Uterus (tissue), 4 donors: ENCODE data around the gene TCN2. TPM values are rescaled to one million over a fixed set of nuclear protein-coding genes. Genes with fewer than 3 reads are reported as not detected.

Experiments used
- DNase-seq, 2 donors: peaks; one replicate each; pipeline ENCODE4 v3.0.0-alpha.2; 2019 to 2020
- H3K27ac ChIP-seq, 2 donors: fragments of 200-600 bp; sonication (generic); 1 replicate in 1 of 2; 2 replicates in 1 of 2; pipeline ENCODE4 v1.5.1; 2016 to 2018
- H3K27me3 ChIP-seq, 2 donors: fragments of 200-600 bp; sonication (generic); one replicate each; pipeline ENCODE4 v1.5.1; 2018 to 2019; ENCODE audit warnings: control low read depth in 1 of 2
- H3K36me3 ChIP-seq, 2 donors: fragments of 200-600 bp; sonication (generic); one replicate each; pipeline ENCODE4 v1.5.1; 2019; ENCODE audit warnings: control low read depth in 1 of 2
- H3K4me1 ChIP-seq, 2 donors: fragments of 200-600 bp; sonication (generic); one replicate each; pipeline ENCODE4 v1.5.1; 2018 to 2019; ENCODE audit warnings: control low read depth in 1 of 2
- H3K4me3 ChIP-seq, 2 donors: fragments of 200-600 bp; sonication (generic); 1 replicate in 1 of 2; 2 replicates in 1 of 2; pipeline ENCODE4 v1.5.1; 2018 to 2019; ENCODE audit warnings: mild to moderate bottlenecking in 1 of 2
- H3K9me3 ChIP-seq, 2 donors: fragments of 200-600 bp; sonication (generic); one replicate each; pipeline ENCODE4 v1.5.1; 2019; ENCODE audit warnings: control low read depth in 1 of 2
- POLR2A ChIP-seq, 2 donors: fragments of 450-650 bp; IDR thresholded peaks; one replicate each; pipeline ENCODE4 v1.6.1; 2016; ENCODE audit warnings: antibody characterized with exemption in 2 of 2, mild to moderate bottlenecking in 1 of 2, moderate library complexity in 1 of 2
- intact Hi-C: fragments of 100-400 bp; cut with DNase I; formaldehyde crosslinking; loops from one replicate; pipeline ENCODE4 v1.15.1; 2023; ENCODE audit warnings: low total_unique reads
- total RNA-seq, 4 donors: library from RNA; depleted of rRNA in 3 of 4; stranded (reverse); fragments of >200 nt in 3 of 4; gene quantifications; one replicate each; pipeline versions ENCODE4 v1.1.0 to v1.2.4, GENCODE V29; 2014 to 2023
- TF ChIP-seq, protein P1 (sequence below), 4 experiments: fragments of 200-600 bp in 2 of 4; fragments of 450-650 bp in 2 of 4; sonication (generic) in 2 of 4; IDR thresholded peaks; one replicate each; pipeline ENCODE4 v1.5.1; 2016 to 2019; ENCODE audit warnings: antibody characterized with exemption in 4 of 4, mild to moderate bottlenecking in 2 of 4, moderate library complexity in 1 of 4
- donor health status: DM: yes; HTN: yes; CAD: no.

TCN2 gene
- total RNA-seq, 4 donors from 2014 or later, result 21.8 to 44.5 (median 30.3) TPM

DNA sequence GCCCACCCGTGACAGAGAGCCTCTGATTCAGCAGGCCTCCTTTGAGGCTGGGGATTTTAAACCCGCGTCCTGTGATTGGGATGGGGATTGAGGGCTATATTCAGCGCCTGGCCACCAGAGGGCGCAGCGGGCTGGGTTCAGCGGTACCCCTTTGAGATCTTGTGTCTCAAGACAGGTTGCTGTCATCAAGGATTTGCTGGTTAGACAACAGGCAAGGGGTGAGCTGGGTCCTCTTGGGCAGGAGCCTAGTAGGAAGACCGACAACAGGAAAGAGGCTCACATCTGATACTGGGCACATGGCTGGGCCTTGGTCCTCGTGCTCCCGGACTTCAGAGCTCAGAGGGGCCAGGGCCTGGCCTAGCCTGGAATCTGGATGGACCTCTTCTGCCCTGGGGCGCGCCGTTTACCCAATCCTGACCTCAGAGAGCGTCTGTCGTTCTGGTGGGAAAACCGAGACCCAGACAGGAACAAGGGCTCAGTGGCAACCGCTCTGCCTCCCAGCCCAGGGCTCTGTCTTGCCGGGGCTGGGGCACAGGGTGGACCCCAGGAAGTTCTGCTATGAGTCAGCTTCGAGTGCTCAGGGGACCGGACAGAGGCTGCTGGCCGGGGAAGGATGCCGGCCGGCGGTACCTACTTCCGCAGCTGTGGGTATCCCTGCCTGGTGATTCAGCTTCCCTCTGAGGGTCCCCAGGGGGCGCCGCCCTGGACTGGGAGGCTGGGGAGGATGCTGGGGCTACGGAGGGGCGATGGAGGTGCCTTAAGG is 27.7 kb downstream of the TCN2 start:
- no peaks in the 10 kb centered on the region for H3K9me3 ChIP-seq
- TF ChIP-seq POLR2A (IDR thresholded peaks at IDR 0.05), result no peak
- TF ChIP-seq, protein P1, sequence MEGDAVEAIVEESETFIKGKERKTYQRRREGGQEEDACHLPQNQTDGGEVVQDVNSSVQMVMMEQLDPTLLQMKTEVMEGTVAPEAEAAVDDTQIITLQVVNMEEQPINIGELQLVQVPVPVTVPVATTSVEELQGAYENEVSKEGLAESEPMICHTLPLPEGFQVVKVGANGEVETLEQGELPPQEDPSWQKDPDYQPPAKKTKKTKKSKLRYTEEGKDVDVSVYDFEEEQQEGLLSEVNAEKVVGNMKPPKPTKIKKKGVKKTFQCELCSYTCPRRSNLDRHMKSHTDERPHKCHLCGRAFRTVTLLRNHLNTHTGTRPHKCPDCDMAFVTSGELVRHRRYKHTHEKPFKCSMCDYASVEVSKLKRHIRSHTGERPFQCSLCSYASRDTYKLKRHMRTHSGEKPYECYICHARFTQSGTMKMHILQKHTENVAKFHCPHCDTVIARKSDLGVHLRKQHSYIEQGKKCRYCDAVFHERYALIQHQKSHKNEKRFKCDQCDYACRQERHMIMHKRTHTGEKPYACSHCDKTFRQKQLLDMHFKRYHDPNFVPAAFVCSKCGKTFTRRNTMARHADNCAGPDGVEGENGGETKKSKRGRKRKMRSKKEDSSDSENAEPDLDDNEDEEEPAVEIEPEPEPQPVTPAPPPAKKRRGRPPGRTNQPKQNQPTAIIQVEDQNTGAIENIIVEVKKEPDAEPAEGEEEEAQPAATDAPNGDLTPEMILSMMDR (IDR thresholded peaks at IDR 0.05), result peak; percentile 96 to 97 (median 97)
- H3K27ac ChIP-seq, result peak overlapping the region; percentile 97 to 99
- peak; percentile 88 to 91 for DNase-seq
- H3K36me3 ChIP-seq, result no peaks in the 10 kb centered on the region
- intact Hi-C loops, result loop anchor here (5.0 kb wide), 1 partner anchor 123 kb away; no protein-coding TSS in a partner anchor
- H3K4me1 ChIP-seq, result peaks cover 0 to 19% of the 10 kb centered on the region in 2 donors
- no peaks in the 10 kb centered on the region for H3K27me3 ChIP-seq
- H3K4me3 ChIP-seq, result peak overlapping the region; percentile 44 to 71

DNA sequence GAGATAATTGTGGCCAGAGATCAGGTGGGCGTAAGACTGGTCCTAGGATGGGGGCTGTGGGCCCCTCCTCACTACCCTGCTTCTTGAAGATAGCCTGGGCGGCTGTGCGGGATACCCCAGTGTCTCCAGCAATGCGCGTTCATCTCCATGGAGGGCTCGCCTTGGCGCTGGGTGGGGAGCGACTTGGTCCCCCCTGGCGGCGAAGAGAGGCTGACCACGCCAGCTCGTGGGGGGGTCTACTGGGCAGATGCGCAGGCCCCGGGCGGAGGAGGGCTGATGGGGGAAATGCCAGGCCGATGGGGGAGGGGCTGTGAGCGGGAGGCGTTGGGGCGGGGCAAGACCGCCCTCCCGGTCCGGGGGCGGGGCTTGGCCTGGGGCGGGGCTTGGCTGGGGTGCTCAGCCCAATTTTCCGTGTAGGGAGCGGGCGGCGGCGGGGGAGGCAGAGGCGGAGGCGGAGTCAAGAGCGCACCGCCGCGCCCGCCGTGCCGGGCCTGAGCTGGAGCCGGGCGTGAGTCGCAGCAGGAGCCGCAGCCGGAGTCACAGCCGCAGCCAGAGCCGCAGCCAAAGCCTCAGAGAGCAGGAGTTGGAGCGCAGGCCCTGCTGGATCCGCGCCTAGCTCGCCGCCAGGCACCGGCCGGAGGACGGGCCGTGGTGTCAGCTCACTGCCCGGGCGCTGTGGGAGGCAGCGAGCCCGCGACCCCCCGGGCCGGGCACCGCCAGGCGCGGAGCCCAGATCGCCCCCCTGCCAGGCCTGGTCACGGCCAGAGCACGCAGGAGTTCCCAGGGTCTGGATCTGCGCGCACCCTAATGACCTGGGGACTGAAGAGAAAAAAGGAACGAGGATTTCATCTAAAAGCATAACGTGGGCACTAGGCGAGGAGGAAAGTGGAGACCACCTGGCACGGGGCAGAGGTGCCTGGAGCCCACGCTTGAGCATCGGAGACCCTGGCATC is 28.6 kb downstream of the TCN2 start, which contains the start of gene SLC35E4:
Gene SLC35E4, plus strand, starts transcription at position 509 of the 953 bp plus-strand sequence. CDS start 670 bp downstream, outside the sequence.
- Histone ChIP-seq H3K27me3 (no peaks in the 10 kb centered on the region), H3K36me3 (no peaks in the 10 kb centered on the region)

DNA sequence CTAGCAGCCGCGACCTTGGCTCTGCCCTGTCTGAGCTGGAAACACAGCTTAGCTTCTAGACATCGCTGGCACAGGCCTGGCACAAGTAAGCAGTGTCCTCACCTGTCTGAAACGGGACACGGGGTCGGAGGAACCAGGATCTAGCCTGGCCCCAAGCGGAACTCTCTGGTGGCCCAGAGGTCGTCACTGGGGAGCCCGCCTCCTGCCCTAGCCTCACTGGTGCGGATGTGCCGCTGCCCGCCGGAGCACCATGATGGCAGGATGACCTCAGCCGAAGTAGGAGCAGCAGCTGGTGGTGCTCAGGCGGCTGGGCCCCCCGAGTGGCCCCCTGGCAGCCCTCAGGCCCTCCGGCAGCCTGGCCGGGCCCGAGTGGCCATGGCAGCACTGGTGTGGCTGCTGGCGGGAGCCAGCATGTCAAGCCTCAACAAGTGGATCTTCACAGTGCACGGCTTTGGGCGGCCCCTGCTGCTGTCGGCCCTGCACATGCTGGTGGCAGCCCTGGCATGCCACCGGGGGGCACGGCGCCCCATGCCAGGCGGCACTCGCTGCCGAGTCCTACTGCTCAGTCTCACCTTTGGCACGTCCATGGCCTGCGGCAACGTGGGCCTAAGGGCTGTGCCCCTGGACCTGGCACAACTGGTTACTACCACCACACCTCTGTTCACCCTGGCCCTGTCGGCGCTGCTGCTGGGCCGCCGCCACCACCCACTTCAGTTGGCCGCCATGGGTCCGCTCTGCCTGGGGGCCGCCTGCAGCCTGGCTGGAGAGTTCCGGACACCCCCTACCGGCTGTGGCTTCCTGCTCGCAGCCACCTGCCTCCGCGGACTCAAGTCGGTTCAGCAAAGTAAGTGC is 29.5 kb downstream of the TCN2 start:
- H3K36me3 ChIP-seq, result no peaks in the 10 kb centered on the region
- H3K27me3 ChIP-seq, result no peaks in the 10 kb centered on the region
- peak overlapping the region; percentile 44 to 71 for H3K4me3 ChIP-seq
- peak; percentile 27 to 31 for DNase-seq
- no peaks in the 10 kb centered on the region for H3K9me3 ChIP-seq
- TF ChIP-seq, protein P1 (IDR thresholded peaks at IDR 0.05), result no peak
- TF ChIP-seq POLR2A (IDR thresholded peaks at IDR 0.05), result no peak
- peaks cover 0 to 19% of the 10 kb centered on the region in 2 donors for H3K4me1 ChIP-seq
- intact Hi-C loops, result no loop called here
- peak overlapping the region; percentile 97 to 99 for H3K27ac ChIP-seq

More for the DNA sequence above, 28.6 kb downstream of the TCN2 start, which contains the start of gene SLC35E4:
- Histone ChIP-seq H3K9me3 (no peaks in the 10 kb centered on the region), H3K4me3 (peak within 1 kb of the TSS; percentile 44 to 71), H3K27ac (peak within 1 kb of the TSS; percentile 97 to 99), H3K4me1 (peaks cover 0 to 19% of the 10 kb centered on the region in 2 donors)
- DNase-seq, result peak; percentile 97
- TF ChIP-seq, protein P1 (IDR thresholded peaks at IDR 0.05), result peak; percentile 23 to 64 (median 48)
- peak; percentile 72 to 76 for TF ChIP-seq POLR2A (IDR thresholded peaks at IDR 0.05)
- intact Hi-C loops, result no loop called here

DNA sequence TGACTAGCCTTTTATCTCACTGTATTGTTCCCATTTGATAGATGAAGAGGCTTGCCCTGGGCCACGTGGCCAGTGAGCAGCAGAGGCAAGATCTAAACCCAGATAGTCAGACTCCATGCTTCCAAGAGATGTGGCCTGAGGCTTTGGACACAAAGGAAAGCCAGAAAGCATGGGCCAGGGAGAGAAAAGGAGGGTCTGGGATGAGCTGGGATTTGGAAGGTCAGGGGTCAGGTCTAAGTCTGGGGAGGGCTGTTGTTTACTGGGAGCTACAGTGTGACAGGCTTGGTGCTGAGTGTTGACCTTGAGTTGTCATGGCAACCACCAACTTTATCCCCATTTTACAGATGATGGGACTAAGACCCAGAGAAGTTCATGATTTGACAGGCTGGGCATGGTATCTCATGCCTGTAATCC is 30.7 kb downstream of the TCN2 start:
- no peaks in the 10 kb centered on the region for H3K27me3 ChIP-seq
- H3K4me3 ChIP-seq, result no peak overlapping the region
- H3K4me1 ChIP-seq, result peaks cover 0 to 19% of the 10 kb centered on the region in 2 donors
- no peaks in the 10 kb centered on the region for H3K36me3 ChIP-seq
- intact Hi-C loops, result no loop called here
- H3K9me3 ChIP-seq, result no peaks in the 10 kb centered on the region
- no peak for DNase-seq
- no peak overlapping the region for H3K27ac ChIP-seq
- TF ChIP-seq POLR2A (IDR thresholded peaks at IDR 0.05), result no peak
- TF ChIP-seq, protein P1 (IDR thresholded peaks at IDR 0.05), result no peak
